Right atrium auricular region (tissue), 2 donors: ENCODE measurements around the gene RNPS1. TPM values are rescaled to one million over a fixed set of nuclear protein-coding genes. Genes with fewer than 3 reads are reported as not detected.

Source experiments
- DNase-seq: peaks from one replicate; pipeline ENCODE4 v3.0.0-alpha.2; 2019; ENCODE audit warnings: low spot score
- H3K27ac ChIP-seq, 2 donors: fragments of 200-600 bp; sonication (generic); 1 replicate in 1 of 2; 2 replicates in 1 of 2; pipeline ENCODE4 v1.5.1; 2016 to 2019
- H3K27me3 ChIP-seq, 2 donors: fragments of 200-600 bp; sonication (generic); one replicate each; pipeline versions ENCODE4 v1.5.1 to v1.6.0; 2017 to 2019
- H3K36me3 ChIP-seq: fragments of 200-600 bp; sonication (generic); one replicate; pipeline ENCODE4 v1.5.1; 2016
- H3K4me1 ChIP-seq, 2 donors: fragments of 200-600 bp; sonication (generic); one replicate each; pipeline versions ENCODE4 v1.5.1 to v1.6.0; 2017 to 2019
- H3K4me3 ChIP-seq, 2 donors: fragments of 200-600 bp; sonication (generic); 1 replicate in 1 of 2; 2 replicates in 1 of 2; pipeline ENCODE4 v1.5.1; 2017 to 2019; ENCODE audit warnings: mild to moderate bottlenecking in 1 of 2, moderate library complexity in 1 of 2
- H3K9me3 ChIP-seq, 2 donors: fragments of 200-600 bp; sonication (generic); one replicate each; pipeline ENCODE4 v1.5.1; 2019
- total RNA-seq, 2 donors: library from RNA; depleted of rRNA; stranded (reverse); fragments of >200 nt; gene quantifications; one replicate each; pipeline ENCODE4 v1.1.0, GENCODE V29; 2016
- TF ChIP-seq, protein P1 (sequence below), 2 donors: fragments of 200-600 bp; sonication (generic); IDR thresholded peaks; one replicate each; pipeline ENCODE4 v1.5.1; 2019; ENCODE audit warnings: antibody characterized with exemption in 2 of 2

RNPS1 gene
- total RNA-seq, 2 donors from 2014 or later = 93.6 to 124 TPM

DNA sequence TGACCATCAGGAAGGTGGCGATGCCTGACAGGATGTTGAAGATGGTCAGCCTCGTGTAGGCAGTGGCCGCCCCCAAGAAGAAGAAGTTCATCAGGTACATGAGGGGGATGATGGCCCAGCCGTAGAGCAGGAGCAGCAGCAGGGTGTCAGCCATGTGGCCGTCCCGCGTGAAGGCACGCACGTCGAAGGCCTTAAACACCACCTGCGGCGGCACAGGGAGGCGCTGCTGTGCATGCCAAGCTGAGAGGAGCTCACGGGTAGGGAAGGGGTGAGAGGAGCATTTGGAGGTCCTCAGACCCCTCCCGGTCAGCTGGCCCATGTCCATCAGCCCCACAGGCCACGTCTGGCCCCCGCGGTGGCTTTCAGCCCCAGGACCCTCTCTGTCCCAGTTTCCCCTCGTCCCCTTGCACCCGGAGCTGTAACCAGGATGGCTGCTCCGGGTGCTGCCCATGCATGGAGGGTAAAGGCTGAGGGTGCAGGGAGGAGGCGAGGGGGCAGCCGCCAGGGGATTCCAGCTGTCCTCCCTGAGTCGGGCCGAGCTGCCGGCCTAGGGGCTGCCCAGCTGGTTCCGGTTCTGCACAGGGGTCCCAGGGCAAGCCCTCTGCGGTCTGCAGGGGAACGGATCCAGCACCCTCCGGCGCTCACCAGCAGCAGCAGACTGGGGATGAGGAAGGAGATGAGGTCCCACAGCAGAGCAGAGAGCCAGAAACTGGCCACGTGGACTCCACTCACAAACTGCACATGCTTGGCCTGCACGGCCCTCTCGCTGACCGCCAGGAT lies 17.1 kb upstream of the RNPS1 start:
- no peak for DNase-seq
- H3K36me3 ChIP-seq = peaks cover 41% of the 10 kb centered on the region
- H3K4me1 ChIP-seq = no peaks in the 10 kb centered on the region
- H3K27ac ChIP-seq = no peak overlapping the region
- H3K4me3 ChIP-seq = no peak overlapping the region
- H3K9me3 ChIP-seq = no peaks in the 10 kb centered on the region
- TF ChIP-seq, protein P1, sequence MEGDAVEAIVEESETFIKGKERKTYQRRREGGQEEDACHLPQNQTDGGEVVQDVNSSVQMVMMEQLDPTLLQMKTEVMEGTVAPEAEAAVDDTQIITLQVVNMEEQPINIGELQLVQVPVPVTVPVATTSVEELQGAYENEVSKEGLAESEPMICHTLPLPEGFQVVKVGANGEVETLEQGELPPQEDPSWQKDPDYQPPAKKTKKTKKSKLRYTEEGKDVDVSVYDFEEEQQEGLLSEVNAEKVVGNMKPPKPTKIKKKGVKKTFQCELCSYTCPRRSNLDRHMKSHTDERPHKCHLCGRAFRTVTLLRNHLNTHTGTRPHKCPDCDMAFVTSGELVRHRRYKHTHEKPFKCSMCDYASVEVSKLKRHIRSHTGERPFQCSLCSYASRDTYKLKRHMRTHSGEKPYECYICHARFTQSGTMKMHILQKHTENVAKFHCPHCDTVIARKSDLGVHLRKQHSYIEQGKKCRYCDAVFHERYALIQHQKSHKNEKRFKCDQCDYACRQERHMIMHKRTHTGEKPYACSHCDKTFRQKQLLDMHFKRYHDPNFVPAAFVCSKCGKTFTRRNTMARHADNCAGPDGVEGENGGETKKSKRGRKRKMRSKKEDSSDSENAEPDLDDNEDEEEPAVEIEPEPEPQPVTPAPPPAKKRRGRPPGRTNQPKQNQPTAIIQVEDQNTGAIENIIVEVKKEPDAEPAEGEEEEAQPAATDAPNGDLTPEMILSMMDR (IDR thresholded peaks at IDR 0.05) = no peak
- H3K27me3 ChIP-seq = no peaks in the 10 kb centered on the region

DNA sequence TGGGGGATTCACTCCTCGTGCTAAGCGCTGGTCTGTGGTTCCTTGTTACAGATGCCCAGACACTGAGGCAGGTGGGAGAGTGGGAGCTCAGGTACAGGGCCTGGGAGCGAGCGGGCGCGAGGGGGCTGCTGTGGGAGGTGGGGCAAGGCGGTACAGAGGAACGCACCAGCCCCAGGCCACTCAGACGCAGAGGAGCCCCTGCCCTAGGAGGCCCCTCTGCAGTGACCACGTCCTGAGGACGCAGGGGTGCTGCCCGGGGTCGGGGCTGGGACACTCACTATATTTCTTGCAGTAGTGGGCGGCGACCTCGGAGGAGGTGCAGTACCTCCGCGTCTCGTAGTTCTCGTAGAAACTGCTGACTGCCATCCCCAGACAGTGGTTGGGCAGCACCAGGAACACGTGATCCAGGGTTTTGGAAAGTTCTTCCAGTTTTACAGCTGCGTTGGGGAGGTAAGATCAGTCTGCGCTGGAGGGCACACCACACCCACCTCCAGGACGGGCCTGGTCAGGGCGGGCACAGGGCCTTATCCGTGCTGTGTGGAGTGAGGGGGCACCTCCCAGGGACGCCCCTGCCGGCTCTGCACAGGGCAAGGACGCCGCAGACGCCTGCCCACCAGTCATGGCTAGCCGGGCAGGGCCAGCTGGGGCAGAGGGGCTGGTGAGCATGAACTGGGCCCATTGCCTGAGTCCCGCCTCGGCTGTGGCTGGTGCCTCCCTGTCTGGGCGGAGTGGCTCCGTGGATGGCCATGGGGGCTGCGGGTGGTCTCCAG lies 16.3 kb upstream of the RNPS1 start:
- DNase-seq = no peak
- Histone ChIP-seq H3K36me3 (peaks cover 40% of the 10 kb centered on the region), H3K4me1 (no peaks in the 10 kb centered on the region), H3K9me3 (no peaks in the 10 kb centered on the region), H3K4me3 (no peak overlapping the region), H3K27ac (no peak overlapping the region), H3K27me3 (no peaks in the 10 kb centered on the region)
- TF ChIP-seq, protein P1 (IDR thresholded peaks at IDR 0.05) = no peak

DNA sequence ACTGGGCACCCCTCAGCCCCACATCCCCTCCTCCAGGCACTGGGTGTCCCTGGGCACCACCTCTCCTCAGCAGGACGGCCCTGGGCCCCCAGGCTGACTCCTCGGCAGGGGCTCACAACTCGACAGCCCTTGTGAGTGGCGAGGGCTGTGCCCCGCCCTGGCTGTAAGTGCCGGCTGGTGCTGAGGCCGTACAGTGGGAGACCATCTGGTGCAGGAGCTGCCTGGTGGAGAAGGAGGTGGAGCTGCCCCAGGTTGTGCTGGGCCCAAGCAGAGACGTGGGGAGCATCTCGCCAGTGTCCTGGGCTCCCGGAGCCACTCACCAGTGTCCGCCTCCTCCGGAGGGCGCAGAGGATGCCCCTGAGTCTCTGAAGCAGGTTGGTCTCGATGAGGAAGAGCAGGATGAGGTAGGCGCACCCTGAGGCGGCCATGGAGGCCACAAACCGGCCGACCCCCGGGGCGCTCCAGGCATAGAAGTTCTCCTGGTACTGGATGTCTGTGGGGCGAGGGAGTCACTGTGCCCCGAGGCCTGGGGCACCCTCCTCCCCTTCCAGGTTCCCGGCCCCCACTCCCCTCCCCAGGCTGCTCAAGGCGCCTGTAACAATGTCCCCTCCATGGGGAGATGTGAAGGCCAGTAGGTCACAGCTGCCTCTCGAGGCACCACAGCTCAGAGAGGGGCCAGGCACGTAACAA lies 15.1 kb upstream of the RNPS1 start:
- Histone ChIP-seq H3K4me3 (no peak overlapping the region), H3K4me1 (no peaks in the 10 kb centered on the region), H3K27ac (no peak overlapping the region), H3K36me3 (peaks cover 36% of the 10 kb centered on the region), H3K27me3 (no peaks in the 10 kb centered on the region), H3K9me3 (no peaks in the 10 kb centered on the region)
- no peak for DNase-seq
- TF ChIP-seq, protein P1 (IDR thresholded peaks at IDR 0.05) = no peak

DNA sequence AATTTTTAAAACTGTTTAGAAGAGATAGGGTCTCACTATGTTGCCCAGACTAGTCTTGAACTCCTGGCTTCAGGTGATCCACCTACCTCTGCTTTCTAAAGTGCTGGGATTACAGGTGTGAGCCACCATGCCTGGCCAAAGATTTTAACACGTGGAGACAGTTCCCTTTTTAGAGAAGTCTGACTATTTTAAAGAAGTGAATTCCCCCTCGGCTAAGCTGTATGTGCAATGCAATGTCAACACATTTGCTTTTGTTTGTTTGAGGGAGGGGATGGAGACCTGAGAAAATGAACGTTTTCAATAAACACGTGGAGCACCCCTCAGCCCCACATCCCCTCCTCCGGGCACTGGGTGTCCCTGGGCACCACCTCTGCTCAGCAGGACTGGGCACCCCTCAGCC lies 14.3 kb upstream of the RNPS1 start:
- H3K27ac ChIP-seq = no peak overlapping the region
- H3K4me1 ChIP-seq = no peaks in the 10 kb centered on the region
- H3K9me3 ChIP-seq = no peaks in the 10 kb centered on the region
- no peak for DNase-seq
- TF ChIP-seq, protein P1 (IDR thresholded peaks at IDR 0.05) = no peak
- H3K27me3 ChIP-seq = no peaks in the 10 kb centered on the region
- no peak overlapping the region for H3K4me3 ChIP-seq
- peaks cover 33% of the 10 kb centered on the region for H3K36me3 ChIP-seq

DNA sequence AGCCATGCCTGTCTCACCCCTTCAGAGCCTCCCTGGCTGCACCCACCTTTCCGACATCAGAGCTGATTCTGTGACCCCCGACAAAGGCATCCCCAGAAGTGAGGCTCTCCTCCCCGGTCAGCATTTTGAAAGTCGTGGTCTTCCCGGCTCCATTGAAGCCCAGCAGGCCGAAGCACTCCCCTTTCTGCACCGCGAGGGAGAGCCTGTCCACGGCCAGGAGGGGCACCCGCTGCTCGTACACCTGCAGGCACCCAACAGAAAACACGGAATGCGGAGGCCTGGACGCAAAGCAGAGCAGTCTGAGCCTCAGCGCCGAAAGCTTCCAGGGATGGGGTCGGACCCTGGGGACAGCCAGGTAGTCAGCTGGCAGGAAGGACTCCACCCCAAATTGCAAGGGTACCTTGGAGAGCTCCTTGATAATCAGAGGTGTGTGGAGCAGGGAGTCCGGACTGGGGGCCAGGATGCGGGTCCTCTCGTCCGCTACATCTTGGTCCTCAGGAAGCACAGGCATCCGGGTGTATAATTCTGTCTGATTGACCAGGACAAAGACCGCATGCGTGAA lies 13.1 kb upstream of the RNPS1 start:
- Histone ChIP-seq H3K9me3 (no peaks in the 10 kb centered on the region), H3K36me3 (peaks cover 26% of the 10 kb centered on the region), H3K27me3 (no peaks in the 10 kb centered on the region), H3K4me1 (no peaks in the 10 kb centered on the region), H3K27ac (no peak overlapping the region), H3K4me3 (no peak overlapping the region)
- TF ChIP-seq, protein P1 (IDR thresholded peaks at IDR 0.05) = no peak
- DNase-seq = no peak
